IMR-90 (cell line): ENCODE data around the gene SH2D4B. TPM values are rescaled to one million over a fixed set of nuclear protein-coding genes. Genes with fewer than 3 reads are reported as not detected.

Experiments
- ATAC-seq: fragments of 200-7000 bp; cut with Tn5 transposase; 2 replicates; pipeline ENCODE4 v1.9.1; 2020; ENCODE audit warnings: low read depth, mild to moderate bottlenecking, moderate library complexity
- BruUV-seq: library from RNA; stranded (reverse); fragments of 400-500 nt; replicated peaks from 2 replicates; lab custom pipeline; 2021; lab: Mats Ljungman, UMichigan
- CTCF ChIA-PET: fragments of 300-600 bp; formaldehyde crosslinking; extraction: SDS; loops from one replicate; lab custom pipeline; 2021; ENCODE audit warnings: antibody characterized with exemption; lab: Yijun Ruan, JAX
- POLR2A ChIA-PET: fragments of 300-600 bp; sonication (Branson Sonifier 250); formaldehyde crosslinking; loops from one replicate; lab custom pipeline; 2022; ENCODE audit warnings: antibody characterized with exemption; ENCODE audit not compliant: unreplicated experiment; lab: Charles Lee
- DNase-seq: peaks from one replicate; pipeline ENCODE4 v3.0.0; 2013
- H2AFZ ChIP-seq: replicated peaks from 2 replicates; pipeline ENCODE3; 2013; ENCODE audit warnings: low read length, mild to moderate bottlenecking; ENCODE audit not compliant: poor library complexity
- H2AK5ac ChIP-seq: 2 replicates; pipeline ENCODE4 v1.6.1; 2013; ENCODE audit warnings: low read depth, low read length, inconsistent platforms
- H2AK9ac ChIP-seq: replicated peaks from 2 replicates; pipeline ENCODE3; 2013; ENCODE audit warnings: mild to moderate bottlenecking, low read depth, low read length, moderate library complexity; ENCODE audit not compliant: poor library complexity
- H2BK120ac ChIP-seq: 2 replicates; pipeline ENCODE4 v1.6.1; 2013; ENCODE audit warnings: low read depth, low read length, inconsistent platforms
- H2BK15ac ChIP-seq: 3 replicates; pipeline ENCODE4 v1.6.1; 2013; ENCODE audit warnings: low read depth, low read length, inconsistent platforms
- H2BK20ac ChIP-seq: 2 replicates; pipeline ENCODE4 v1.6.1; 2013; ENCODE audit warnings: low read depth, mild to moderate bottlenecking, inconsistent platforms, low read length, moderate library complexity
- H2BK5ac ChIP-seq: 2 replicates; pipeline ENCODE4 v1.6.1; 2013; ENCODE audit warnings: mild to moderate bottlenecking, low read depth, low read length, inconsistent platforms; ENCODE audit not compliant: poor library complexity, severe bottlenecking
- H3K14ac ChIP-seq: replicated peaks from 2 replicates; pipeline ENCODE4 v1.6.1; 2013; ENCODE audit warnings: low read depth, low read length, inconsistent platforms
- H3K18ac ChIP-seq: 2 replicates; pipeline ENCODE4 v1.6.1; 2013; ENCODE audit warnings: low read depth, low read length, control low read depth
- H3K23ac ChIP-seq: 2 replicates; pipeline ENCODE4 v1.6.1; 2013; ENCODE audit warnings: low read depth, low read length, inconsistent platforms
- H3K27ac ChIP-seq: 2 replicates; pipeline ENCODE4 v1.5.1; 2013; ENCODE audit warnings: mild to moderate bottlenecking, control low read depth, low read length; ENCODE audit not compliant: insufficient read depth
- H3K27me3 ChIP-seq: 2 replicates; pipeline ENCODE4 v1.6.1; 2013; ENCODE audit warnings: low read length; ENCODE audit not compliant: control insufficient read depth, insufficient read depth
- H3K36me3 ChIP-seq: 2 replicates; pipeline ENCODE4 v1.6.1; 2013; ENCODE audit warnings: low read length, mixed read lengths; ENCODE audit not compliant: control insufficient read depth, insufficient read depth
- H3K4ac ChIP-seq: 2 replicates; pipeline ENCODE4 v1.6.1; 2013; ENCODE audit warnings: low read depth, low read length, inconsistent platforms
- H3K4me1 ChIP-seq: 2 replicates; pipeline ENCODE4 v1.6.1; 2013; ENCODE audit warnings: low read length, mixed read lengths; ENCODE audit not compliant: control insufficient read depth, insufficient read depth
- H3K4me2 ChIP-seq: 2 replicates; pipeline ENCODE4 v1.6.1; 2013; ENCODE audit warnings: low read depth, mild to moderate bottlenecking, control low read depth, low read length, moderate library complexity
- H3K4me3 ChIP-seq: 2 replicates; pipeline ENCODE4 v1.5.1; 2013; ENCODE audit warnings: low read depth, mild to moderate bottlenecking, control low read depth, low read length, moderate library complexity; ENCODE audit not compliant: insufficient read depth
- H3K56ac ChIP-seq: 2 replicates; pipeline ENCODE4 v1.6.1; 2013; ENCODE audit warnings: low read length, inconsistent platforms; ENCODE audit not compliant: insufficient read depth; ENCODE audit errors: extremely low read depth
- H3K79me1 ChIP-seq, 2 experiments: 2 replicates each; pipeline ENCODE4 v1.6.1; 2013; ENCODE audit warnings: low read length in 2 of 2, inconsistent platforms in 1 of 2, low read depth in 1 of 2
- H3K9ac ChIP-seq: 2 replicates; pipeline ENCODE4 v1.6.1; 2013; ENCODE audit warnings: low read depth, low read length, control low read depth
- H3K9me1 ChIP-seq: 2 replicates; pipeline ENCODE4 v1.6.1; 2013; ENCODE audit warnings: low read length, inconsistent platforms; ENCODE audit not compliant: insufficient read depth
- H3K9me3 ChIP-seq: 2 replicates; pipeline ENCODE4 v1.6.1; 2013; ENCODE audit warnings: low read length; ENCODE audit not compliant: control insufficient read depth, insufficient read depth
- H4K20me1 ChIP-seq: 2 replicates; pipeline ENCODE4 v1.6.1; 2013; ENCODE audit warnings: low read length, inconsistent platforms; ENCODE audit not compliant: insufficient read depth
- H4K5ac ChIP-seq: 2 replicates; pipeline ENCODE4 v1.6.1; 2013; ENCODE audit warnings: mild to moderate bottlenecking, low read depth, low read length, control low read depth
- H4K8ac ChIP-seq, 2 experiments: 2 replicates each; pipeline ENCODE4 v1.6.1; 2013; ENCODE audit warnings: low read depth in 2 of 2, low read length in 2 of 2, control low read depth in 1 of 2, inconsistent platforms in 1 of 2
- H4K91ac ChIP-seq: 2 replicates; pipeline ENCODE4 v1.6.1; 2013; ENCODE audit warnings: low read depth, low read length, inconsistent platforms; ENCODE audit not compliant: insufficient read depth
- BHLHE40 ChIP-seq: fragments of 150-350 bp; IDR thresholded peaks from 2 replicates; pipeline ENCODE4 v1.6.1; 2016; ENCODE audit warnings: mild to moderate bottlenecking, low read depth, low read length
- CEBPB ChIP-seq: IDR thresholded peaks from 2 replicates; pipeline ENCODE4 v1.6.1; 2012; ENCODE audit warnings: low read depth, low read length, improper control_type of control experiment
- CHD1 ChIP-seq: IDR thresholded peaks from 2 replicates; pipeline ENCODE4 v1.6.1; 2012; ENCODE audit warnings: low read depth, low read length, improper control_type of control experiment
- CTCF ChIP-seq: conservative IDR thresholded peaks from 2 replicates; pipeline ENCODE4 v1.5.1; 2012; ENCODE audit warnings: mild to moderate bottlenecking, low read depth, low read length, improper control_type of control experiment
- ELK1 ChIP-seq: fragments of 150-350 bp; IDR thresholded peaks from 2 replicates; pipeline ENCODE4 v1.6.1; 2016; ENCODE audit warnings: low read depth, mild to moderate bottlenecking, low read length, moderate library complexity, borderline replicate concordance
- FOS ChIP-seq: fragments of 150-350 bp; IDR thresholded peaks from 2 replicates; pipeline ENCODE4 v1.6.1; 2016; ENCODE audit warnings: low read depth, low read length
- MAFK ChIP-seq: IDR thresholded peaks from 2 replicates; pipeline ENCODE4 v1.6.1; 2012; ENCODE audit warnings: low read depth, low read length, improper control_type of control experiment
- POLR2A ChIP-seq: IDR thresholded peaks from 2 replicates; pipeline ENCODE4 v1.6.1; 2012; ENCODE audit warnings: mild to moderate bottlenecking, low read depth, low read length
- RAD21 ChIP-seq: IDR thresholded peaks from 2 replicates; pipeline ENCODE4 v1.6.1; 2012; ENCODE audit warnings: low read length, improper control_type of control experiment
- RFX5 ChIP-seq: IDR thresholded peaks from 2 replicates; pipeline ENCODE4 v1.8.0; 2012; ENCODE audit warnings: low read depth, mild to moderate bottlenecking, low read length, moderate library complexity
- WGBS, 2 experiments: methylation state at CpG; one replicate each; pipeline versions ENCODE4 v1.1.5 to v1.1.7; 2013; ENCODE audit warnings: missing lambda C conversion rate in 2 of 2; ENCODE audit not compliant: insufficient read length in 1 of 2; ENCODE audit errors: extremely low coverage in 2 of 2; 5-methylcytosine and 5-hydroxymethylcytosine counted together
- dilution Hi-C: fragments of 300-500 bp; cut with HindIII; formaldehyde crosslinking; loops from one replicate; pipeline ENCODE4 v1.14.3; 2018; ENCODE audit warnings: low sequenced_read_pairs; ENCODE audit not compliant: unreplicated experiment
- in situ Hi-C: fragments of 300-500 bp; cut with MboI; formaldehyde crosslinking; loops from 3 replicates; pipeline ENCODE4 v1.14.3; 2019; ENCODE audit warnings: low sequenced_read_pairs, inconsistent platforms, mixed read lengths
- intact Hi-C: fragments of 100-400 bp; cut with micrococcal nuclease; formaldehyde crosslinking; loops from 2 replicates; pipeline ENCODE4 v1.10.0; 2022
- polyA plus RNA-seq, 3 experiments: library from polyadenylated mRNA; depleted of rRNA; stranded (reverse); fragments of >200 nt; gene quantifications; 2 replicates each; pipeline ENCODE4 v1.2.3, GENCODE V29; 2012; ENCODE audit warnings: low replicate concordance in 1 of 3
- total RNA-seq: library from RNA; depleted of rRNA; stranded (reverse); fragments of >200 nt; gene quantifications from 2 replicates; pipeline ENCODE4 v1.2.3, GENCODE V29; 2012

Gene SH2D4B
- total and polyA plus RNA-seq, 2 of the 4 experiments (the other 2 are of a cell fraction): not detected

- Histone ChIP-seq H2BK20ac (no peak overlapping the region), H3K27me3 (peaks cover 11% of the 10 kb centered on the region), H3K23ac (no peak overlapping the region), H2AK9ac (no peak overlapping the region), H3K18ac (no peak overlapping the region), H2AFZ (no peak overlapping the region), H3K4me1 (no peaks in the 10 kb centered on the region), H3K79me1 (no peaks in the 10 kb centered on the region), H3K9me3 (no peaks in the 10 kb centered on the region), H2BK120ac (no peak overlapping the region), H3K56ac (no peak overlapping the region), H3K4me2 (no peak overlapping the region), H2BK15ac (no peak overlapping the region), H4K20me1 (no peaks in the 10 kb centered on the region), H3K9ac (no peak overlapping the region), H3K36me3 (no peaks in the 10 kb centered on the region), H3K14ac (no peak overlapping the region), H4K8ac (no peak overlapping the region), H3K27ac (no peak overlapping the region), H4K91ac (no peak overlapping the region), H3K4ac (no peak overlapping the region), H3K4me3 (no peak overlapping the region), H3K9me1 (no peaks in the 10 kb centered on the region), H4K5ac (no peak overlapping the region), H2AK5ac (no peak overlapping the region), H2BK5ac (no peak overlapping the region)
- CTCF ChIA-PET: no interaction called here
- ATAC-seq: no peak
- intact Hi-C loops: no loop called here
- in situ Hi-C loops: no loop called here
- DNase-seq: no peak
- no TSS peak for BruUV-seq
- POLR2A ChIA-PET: no interaction called here
- TF ChIP-seq CTCF (no peak), FOS (no peak), RAD21 (no peak), BHLHE40 (no peak), RFX5 (no peak), CHD1 (no peak), POLR2A (no peak), CEBPB (no peak), ELK1 (no peak), MAFK (no peak)
- WGBS, 2 experiments: 60% methylated on average over 4 of the region's 11 CpGs; no CpG with 5 or more reads in 1 of the 2 experiments
- dilution Hi-C loops: no loop called here
Measured at GRCh38 chr10:80540136-80540535, 2.4 kb downstream of the SH2D4B start.
